HG03097 (cell line): ENCODE measurements around the gene CDKN2B.
"Not testable (repeated sequence)": the region's sequence is repeated elsewhere in the genome, so short reads cannot be mapped to it uniquely, and the experiment has no call there.

Experiments
- ATAC-seq: cut with Tn5 transposase; IDR thresholded peaks from one replicate; pipeline ENCODE4 v1.9.1; 2021; ENCODE audit not compliant: unreplicated experiment, low FRiP score

The CDKN2B gene

DNA sequence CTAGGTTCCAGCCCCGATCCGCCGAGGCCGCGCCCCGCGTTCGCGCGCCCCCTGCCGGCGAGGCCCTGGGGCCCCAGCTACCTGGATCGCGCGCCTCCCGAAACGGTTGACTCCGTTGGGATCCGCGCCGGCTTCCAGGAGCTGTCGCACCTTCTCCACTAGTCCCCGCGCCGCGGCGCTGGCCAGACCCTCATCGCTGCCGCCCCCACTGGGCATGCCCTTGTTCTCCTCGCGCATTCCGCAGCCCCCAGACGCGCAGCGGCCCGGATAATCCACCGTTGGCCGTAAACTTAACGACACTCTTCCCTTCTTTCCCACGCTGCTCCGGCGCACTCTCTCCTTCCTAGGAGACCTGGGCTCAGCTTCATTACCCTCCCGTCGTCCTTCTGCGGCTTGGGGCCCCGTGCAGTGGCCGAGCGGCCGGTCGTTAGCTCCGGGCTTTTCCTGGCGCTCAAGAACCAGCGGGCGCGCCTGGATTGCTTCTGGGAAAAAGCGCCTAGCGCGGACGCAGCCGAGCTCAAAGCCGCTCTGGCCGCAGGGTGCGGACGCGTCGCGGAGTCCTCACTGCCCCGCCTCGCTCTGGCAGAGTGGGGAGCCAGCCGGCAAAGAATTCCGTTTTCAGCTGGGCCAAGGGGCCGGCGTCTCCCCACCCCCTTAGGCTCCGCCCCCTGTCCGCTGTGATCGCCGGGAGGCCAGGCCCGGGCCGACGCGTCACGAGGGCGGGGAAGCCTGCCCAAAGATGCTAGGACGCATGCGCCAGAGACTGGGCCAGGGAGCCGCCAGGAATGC, at the start of gene CDKN2B:
Gene CDKN2B, minus strand, starts transcription at position 589 of the 789 bp plus-strand sequence. Its CDS starts 352 bp downstream, at position 237.
- peak; percentile 88 for ATAC-seq

GRCh38 chr9:22057972-22058371, 48.9 kb upstream of the CDKN2B start:
- not testable (repeated sequence) for ATAC-seq

GRCh38 chr9:22056402-22056801, 47.3 kb upstream of the CDKN2B start:
- ATAC-seq = no peak

DNA sequence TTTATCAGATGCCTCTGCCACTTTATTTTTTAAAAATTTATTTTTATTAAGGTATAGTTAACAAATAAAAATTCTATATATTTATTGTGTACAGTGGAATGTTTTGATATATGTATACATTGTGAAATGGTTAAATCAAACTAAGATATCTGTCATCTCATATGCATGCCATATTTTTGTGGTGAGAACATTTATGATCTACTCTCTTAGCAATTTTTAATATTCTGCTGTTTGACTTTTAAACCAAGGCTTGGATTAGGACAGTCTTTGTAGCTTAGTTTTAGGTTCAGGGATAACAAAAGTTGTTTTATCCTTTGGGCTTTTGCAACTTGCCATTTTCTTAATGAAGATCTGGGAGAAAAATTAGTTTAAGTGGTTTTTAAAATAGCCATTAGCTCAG, 46.0 kb upstream of the CDKN2B start:
- ATAC-seq = no peak

DNA sequence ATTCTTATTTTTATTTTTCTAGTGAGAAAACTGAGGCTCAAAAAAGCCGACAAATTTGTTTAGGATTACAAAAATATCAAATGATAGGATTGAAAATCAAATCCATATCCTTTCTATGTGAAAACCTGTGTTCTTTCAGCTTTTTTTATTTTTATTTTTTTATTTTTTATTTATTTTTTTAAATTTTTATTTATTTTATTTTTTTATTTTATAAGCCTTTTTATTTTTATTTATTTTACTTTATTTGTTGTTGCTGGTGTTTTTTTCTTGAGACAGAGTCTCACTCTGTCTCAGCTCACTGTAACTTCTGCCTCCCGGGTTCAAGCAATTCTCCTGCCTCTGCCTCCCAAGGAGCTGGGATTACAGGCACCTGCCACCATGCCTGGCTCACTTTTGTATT, 45.4 kb upstream of the CDKN2B start:
- ATAC-seq = no peak

DNA sequence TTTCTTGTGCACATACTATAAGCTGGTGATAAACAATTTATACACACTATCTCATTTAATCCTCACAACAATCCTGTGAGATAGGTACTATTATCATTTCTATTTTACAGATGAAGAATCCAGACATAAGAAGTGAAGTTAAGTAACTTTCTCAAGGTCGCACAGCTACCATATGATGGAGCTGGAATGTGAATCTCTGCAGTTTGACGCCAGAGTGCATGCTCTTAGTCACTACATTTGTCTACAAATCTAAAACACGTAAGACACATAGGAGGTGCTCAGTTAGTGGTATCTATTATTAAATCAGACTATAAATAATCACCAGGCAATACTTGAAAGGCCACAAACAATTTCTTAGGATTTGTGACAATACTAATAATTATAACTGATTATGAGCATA, 45.0 kb upstream of the CDKN2B start:
- no peak for ATAC-seq

DNA sequence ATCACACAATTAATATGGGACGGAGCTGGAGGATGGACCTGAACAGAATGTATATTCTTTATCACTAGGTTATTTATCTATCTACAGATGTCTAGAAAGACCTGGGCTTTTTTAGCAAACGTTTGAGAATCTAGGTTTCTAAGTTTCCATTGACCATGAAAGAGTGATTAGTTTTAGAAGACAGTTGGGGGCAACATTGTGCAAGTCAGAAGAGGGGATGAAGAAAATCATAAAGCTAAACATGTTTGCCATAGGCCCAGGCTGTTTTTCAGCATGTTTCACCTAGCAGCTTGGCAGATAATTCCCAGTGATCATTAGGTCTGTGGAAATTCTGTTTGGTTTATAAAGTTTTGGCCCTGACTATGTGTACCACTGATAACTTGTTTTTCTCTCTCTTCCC, 44.1 kb upstream of the CDKN2B start:
- ATAC-seq = no peak

DNA sequence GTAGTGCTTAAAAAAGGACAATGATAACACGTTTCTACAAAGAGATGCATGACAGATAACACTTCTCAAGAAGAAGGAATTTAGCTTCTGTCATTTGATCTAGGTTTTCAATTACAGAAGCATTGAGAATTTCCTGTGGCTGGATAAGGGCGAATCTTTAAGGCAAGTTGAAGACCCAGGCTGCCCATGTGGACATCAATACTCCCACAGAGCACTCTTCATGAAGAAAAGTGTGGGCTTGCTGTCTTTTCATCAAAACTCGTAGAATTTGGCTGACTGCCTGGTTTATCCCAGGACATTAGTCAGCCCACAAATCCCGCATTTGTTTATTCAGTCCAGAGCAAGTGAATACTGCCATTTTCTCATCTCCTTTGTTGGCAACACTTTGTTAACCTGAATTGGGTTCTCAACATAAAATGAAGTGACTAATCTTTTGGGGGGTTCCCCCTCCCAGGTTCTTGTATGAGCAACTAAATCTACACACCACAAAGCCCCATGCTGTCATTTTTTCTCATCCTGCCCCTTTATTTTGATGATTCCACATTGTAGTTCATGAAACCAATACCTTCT, 43.4 kb upstream of the CDKN2B start:
- ATAC-seq = no peak

- peak; percentile 92 for ATAC-seq
Measured at GRCh38 chr9:22050924-22051323, 41.8 kb upstream of the CDKN2B start.

DNA sequence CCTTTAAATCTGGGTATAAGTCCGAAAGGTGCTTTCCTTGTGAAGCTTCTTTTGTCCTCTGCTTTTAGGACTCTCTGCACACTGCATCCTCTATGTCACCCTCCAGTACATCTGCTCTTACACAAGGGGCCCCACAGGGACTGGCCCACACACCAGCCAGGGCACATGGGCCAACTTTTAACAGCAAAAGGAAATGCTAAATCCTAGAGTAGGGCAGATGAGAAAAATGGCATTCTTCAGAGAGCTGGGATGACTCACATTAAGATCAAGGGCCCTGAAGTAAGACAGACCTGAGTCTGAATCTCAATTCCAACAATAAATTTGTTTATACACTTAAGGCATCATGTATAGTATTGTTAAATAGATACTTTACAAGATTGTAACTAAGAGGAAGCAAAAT, 40.3 kb upstream of the CDKN2B start:
- ATAC-seq = no peak

- ATAC-seq = no peak
Measured at GRCh38 chr9:22047596-22047995, 38.5 kb upstream of the CDKN2B start.

- no peak for ATAC-seq
Measured at GRCh38 chr9:22046243-22046885, 37.3 kb upstream of the CDKN2B start.

DNA sequence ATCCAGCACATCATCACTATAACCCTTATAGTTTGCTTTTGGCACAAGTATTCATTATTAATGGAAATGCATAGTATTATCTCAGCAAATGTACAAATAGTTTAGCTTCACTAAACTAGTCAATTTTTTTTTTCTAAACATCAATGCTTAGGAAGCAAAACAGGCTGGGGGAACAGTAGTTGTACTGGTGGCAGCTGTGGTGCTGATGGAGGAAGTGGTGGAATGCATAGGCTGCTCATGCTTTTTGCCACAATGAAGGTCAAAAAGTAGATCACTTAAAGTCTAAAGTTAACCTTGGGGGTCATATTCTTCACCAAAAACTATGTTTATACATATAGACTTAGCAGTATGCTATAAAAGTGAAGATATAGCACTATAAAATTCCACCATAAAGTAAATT, 36.3 kb upstream of the CDKN2B start:
- no peak for ATAC-seq

DNA sequence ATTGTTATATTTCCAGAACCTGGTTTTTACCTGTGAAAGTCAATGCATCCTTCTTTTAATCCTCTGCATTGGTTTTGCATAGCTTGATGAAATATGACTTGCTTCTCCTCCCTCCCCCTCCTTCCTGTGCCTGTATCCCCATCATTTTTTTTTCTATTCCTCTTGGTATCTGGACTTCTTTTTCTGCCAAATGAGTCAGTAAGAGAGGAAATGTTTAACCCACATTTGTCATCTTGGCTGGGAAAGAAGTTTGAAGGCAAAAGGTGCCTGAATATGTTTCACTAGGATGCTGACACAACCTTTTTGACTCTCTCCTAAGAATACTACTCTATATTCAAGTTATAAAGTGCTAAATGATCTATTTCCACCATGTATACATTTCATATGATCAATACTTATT, 35.5 kb upstream of the CDKN2B start:
- ATAC-seq = no peak

DNA sequence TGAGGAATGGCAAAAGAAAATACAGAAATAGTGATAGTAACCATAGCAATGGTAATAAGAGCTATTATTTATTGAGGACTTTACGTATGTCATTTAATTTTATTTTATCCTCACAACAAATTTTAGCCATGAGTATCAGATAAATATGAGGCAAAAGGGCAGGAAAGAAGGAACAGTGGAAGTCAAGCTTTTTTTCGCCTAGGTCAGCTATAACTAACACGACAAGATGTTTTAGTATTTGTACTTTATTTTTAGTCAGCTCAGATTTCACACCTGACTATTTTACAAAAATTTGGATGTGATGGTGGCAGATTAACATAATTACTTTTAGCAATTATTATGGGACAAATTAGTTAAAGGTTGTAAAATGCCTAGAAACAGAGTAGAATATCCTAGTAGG, 34.8 kb upstream of the CDKN2B start:
- no peak for ATAC-seq

DNA sequence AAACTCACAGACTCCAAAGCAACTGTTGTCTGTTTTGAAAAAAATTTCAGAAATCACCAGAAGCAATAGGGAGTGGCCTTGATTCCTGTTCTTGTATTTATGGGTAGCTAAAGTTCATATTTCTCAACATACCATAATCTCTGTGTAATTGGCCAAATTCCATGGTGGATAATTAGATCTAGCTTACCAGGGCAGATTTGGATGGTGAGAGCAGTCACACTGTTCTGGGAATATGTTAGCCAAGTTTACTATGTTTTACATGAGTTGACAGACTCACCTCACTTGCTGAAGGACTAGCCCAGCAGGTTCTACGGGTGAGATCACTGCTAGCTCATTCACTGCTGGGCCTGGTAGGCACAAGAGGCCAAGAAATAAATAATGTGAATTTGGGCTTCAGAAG, 32.7 kb upstream of the CDKN2B start:
- ATAC-seq = no peak

DNA sequence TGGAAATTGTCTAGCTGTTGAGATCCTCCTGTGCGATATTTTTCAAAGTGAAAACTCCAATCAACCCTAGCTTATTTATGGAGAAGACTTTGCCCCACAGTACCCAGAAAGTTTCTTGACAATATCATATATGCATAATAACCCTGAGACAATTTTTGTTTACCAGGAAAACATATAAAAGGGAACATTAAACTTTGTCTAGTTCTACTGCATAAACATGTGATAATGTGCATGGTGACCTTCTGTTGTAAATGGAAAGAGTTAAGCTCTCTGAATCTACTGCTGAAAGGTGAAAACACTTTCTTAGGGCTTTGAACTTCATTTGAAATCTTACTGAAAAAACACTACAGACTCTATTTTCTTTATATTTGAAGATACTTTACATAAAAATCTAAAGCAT, 32.2 kb upstream of the CDKN2B start:
- ATAC-seq = no peak

- ATAC-seq = no peak
Measured at GRCh38 chr9:22040760-22041159, 31.7 kb upstream of the CDKN2B start.

- ATAC-seq = no peak
Measured at GRCh38 chr9:22039258-22039657, 30.2 kb upstream of the CDKN2B start.

- ATAC-seq = no peak
Measured at GRCh38 chr9:22037954-22038690, 29.0 kb upstream of the CDKN2B start.
